ENCODE results near the gene GPR152. TPM values are rescaled to one million over a fixed set of nuclear protein-coding genes. Genes with fewer than 3 reads are reported as not detected.

GPR152 gene
- not detected in 2 replicates for total RNA-seq (2014; rRNA removed; shearing (Covaris generic))

- no peak for DNase-seq (ENCODE audit: low spot score)
These were observed at the start of gene GPR152 for GRCh38 chr11:67452141-67452952. TSS of gene GPR152 (minus strand) at chr11:67452729. CDS start at chr11:67452724, 5 bp downstream.

- DNase-seq (ENCODE audit: low spot score): no peak
These were observed 49.3 kb upstream of the GPR152 start for GRCh38 chr11:67501854-67502253.

- DNase-seq (ENCODE audit: low spot score): no peak
These were observed 48.5 kb upstream of the GPR152 start for GRCh38 chr11:67500831-67501715.

GRCh38 chr11:67500484-67500821 is 47.9 kb upstream of the GPR152 start:
- DNase-seq (ENCODE audit: low spot score): no peak

GRCh38 chr11:67499808-67500483 is 47.4 kb upstream of the GPR152 start:
- no peak for DNase-seq (ENCODE audit: low spot score)

- no peak for DNase-seq (ENCODE audit: low spot score)
These were observed 46.0 kb upstream of the GPR152 start for GRCh38 chr11:67498544-67498972.

GRCh38 chr11:67497656-67498291 is 45.2 kb upstream of the GPR152 start:
- no peak for DNase-seq (ENCODE audit: low spot score)

- no peak for DNase-seq (ENCODE audit: low spot score)
These were observed 43.6 kb upstream of the GPR152 start for GRCh38 chr11:67496113-67496512.

- DNase-seq (ENCODE audit: low spot score): no peak
These were observed 42.9 kb upstream of the GPR152 start for GRCh38 chr11:67495234-67496005.

- no peak for DNase-seq (ENCODE audit: low spot score)
These were observed 42.1 kb upstream of the GPR152 start for GRCh38 chr11:67494371-67495233.

- no peak for DNase-seq (ENCODE audit: low spot score)
These were observed 41.2 kb upstream of the GPR152 start for GRCh38 chr11:67493548-67494370.

GRCh38 chr11:67492801-67493547 is 40.4 kb upstream of the GPR152 start:
- no peak for DNase-seq (ENCODE audit: low spot score)

GRCh38 chr11:67492069-67492727 is 39.7 kb upstream of the GPR152 start:
- DNase-seq (ENCODE audit: low spot score): no peak

- no peak for DNase-seq (ENCODE audit: low spot score)
These were observed 38.9 kb upstream of the GPR152 start for GRCh38 chr11:67491276-67492068.

GRCh38 chr11:67490727-67491065 is 38.2 kb upstream of the GPR152 start:
- no peak for DNase-seq (ENCODE audit: low spot score)

GRCh38 chr11:67489885-67490726 is 37.6 kb upstream of the GPR152 start:
- DNase-seq (ENCODE audit: low spot score): no peak
